B cell (primary cell): ENCODE results near the gene CACNG8.

ENCODE experiments used
- EZH2 ChIP-seq: IDR thresholded peaks from 2 replicates; pipeline ENCODE4 v1.6.1; 2012; ENCODE audit warnings: borderline replicate concordance, low read depth, mild to moderate bottlenecking, moderate library complexity, low read length; ENCODE audit not compliant: insufficient read depth, poor library complexity, severe bottlenecking
- TF ChIP-seq, protein P1 (sequence below): fragments of 200-600 bp; IDR thresholded peaks from one replicate; pipeline ENCODE4 v1.8.0; 2022; ENCODE audit warnings: antibody characterized with exemption, mild to moderate bottlenecking

DNA sequence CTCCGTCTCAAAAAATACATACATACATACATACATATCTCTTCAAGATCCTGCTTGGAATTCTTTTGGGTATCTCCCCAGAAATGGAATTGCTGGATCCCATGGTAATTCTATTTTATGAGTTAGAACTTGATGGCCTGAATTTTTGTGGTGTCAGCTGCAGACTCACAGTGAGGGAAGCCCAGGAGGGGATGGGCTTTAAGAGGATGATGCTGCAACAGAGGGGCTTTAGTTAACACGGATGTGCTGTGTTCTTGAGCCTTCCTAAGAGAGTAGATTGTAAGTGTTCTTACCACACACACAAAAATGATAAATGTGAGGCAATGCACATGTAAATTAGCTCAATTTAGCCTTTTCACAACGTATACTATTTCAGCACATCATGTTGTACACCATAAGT, 60.5 kb downstream of the CACNG8 start:
- no peak for TF ChIP-seq EZH2
- TF ChIP-seq, protein P1, sequence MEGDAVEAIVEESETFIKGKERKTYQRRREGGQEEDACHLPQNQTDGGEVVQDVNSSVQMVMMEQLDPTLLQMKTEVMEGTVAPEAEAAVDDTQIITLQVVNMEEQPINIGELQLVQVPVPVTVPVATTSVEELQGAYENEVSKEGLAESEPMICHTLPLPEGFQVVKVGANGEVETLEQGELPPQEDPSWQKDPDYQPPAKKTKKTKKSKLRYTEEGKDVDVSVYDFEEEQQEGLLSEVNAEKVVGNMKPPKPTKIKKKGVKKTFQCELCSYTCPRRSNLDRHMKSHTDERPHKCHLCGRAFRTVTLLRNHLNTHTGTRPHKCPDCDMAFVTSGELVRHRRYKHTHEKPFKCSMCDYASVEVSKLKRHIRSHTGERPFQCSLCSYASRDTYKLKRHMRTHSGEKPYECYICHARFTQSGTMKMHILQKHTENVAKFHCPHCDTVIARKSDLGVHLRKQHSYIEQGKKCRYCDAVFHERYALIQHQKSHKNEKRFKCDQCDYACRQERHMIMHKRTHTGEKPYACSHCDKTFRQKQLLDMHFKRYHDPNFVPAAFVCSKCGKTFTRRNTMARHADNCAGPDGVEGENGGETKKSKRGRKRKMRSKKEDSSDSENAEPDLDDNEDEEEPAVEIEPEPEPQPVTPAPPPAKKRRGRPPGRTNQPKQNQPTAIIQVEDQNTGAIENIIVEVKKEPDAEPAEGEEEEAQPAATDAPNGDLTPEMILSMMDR = no peak
